ENCODE data around the gene TSPEAR.

TSPEAR gene

DNA sequence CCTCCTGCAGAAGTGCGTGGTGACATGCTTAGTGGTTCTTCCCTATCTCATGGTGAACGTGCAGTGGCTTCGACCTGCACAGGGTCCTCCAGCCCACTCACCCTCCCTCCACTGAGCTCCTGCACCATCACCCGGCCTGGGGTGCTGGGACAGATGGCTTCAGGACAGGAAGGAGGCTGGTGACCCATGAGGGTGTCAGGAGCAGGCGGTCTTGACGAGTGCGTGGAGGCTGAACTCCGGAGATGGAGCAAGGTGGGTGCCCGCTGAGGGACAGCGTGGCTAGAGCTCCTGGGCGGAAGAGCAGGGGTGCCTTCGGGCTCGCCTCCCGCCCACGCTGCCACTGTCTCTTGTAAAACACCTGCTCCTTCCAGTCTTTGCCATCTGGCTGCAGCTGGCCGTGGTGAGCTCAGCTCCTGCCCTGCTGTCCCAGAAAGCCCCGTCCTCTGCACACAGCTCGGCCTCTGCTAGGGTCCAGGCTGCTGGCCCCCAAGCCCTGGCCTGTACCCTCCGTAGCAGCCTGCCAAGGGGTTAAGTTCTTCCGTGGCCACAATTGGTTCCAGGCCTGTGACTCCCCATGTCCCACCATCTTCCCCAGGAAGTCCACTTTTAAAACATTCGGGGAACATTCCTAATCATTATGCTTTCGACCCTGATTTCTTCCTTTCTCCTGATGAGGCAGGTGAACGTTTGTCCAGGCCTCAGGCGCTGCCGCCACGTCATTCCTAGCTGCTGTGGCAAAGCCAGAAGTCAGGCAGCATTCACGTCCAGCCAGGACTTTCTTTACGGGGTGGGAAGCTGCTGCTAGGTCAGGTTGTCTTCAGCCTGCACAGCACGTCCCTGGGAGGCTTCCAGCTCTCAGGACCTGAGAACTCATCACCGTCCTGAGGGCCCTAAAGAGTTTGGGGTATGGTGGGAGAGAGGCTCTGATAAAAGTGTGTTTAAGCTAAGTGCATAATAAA lies 179.5 kb downstream of the TSPEAR start:
- in situ Hi-C loops (cut with MboI; ENCODE audit: low sequenced_read_pairs, unreplicated experiment), result no loop called here
- TF ChIP-seq, protein P1, sequence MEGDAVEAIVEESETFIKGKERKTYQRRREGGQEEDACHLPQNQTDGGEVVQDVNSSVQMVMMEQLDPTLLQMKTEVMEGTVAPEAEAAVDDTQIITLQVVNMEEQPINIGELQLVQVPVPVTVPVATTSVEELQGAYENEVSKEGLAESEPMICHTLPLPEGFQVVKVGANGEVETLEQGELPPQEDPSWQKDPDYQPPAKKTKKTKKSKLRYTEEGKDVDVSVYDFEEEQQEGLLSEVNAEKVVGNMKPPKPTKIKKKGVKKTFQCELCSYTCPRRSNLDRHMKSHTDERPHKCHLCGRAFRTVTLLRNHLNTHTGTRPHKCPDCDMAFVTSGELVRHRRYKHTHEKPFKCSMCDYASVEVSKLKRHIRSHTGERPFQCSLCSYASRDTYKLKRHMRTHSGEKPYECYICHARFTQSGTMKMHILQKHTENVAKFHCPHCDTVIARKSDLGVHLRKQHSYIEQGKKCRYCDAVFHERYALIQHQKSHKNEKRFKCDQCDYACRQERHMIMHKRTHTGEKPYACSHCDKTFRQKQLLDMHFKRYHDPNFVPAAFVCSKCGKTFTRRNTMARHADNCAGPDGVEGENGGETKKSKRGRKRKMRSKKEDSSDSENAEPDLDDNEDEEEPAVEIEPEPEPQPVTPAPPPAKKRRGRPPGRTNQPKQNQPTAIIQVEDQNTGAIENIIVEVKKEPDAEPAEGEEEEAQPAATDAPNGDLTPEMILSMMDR (IDR thresholded peaks at IDR 0.05; ENCODE audit: borderline replicate concordance, control extremely low read depth, extremely low read depth, insufficient read depth, missing control alignments), result no peak
- DNase-seq (ENCODE audit: low spot score), result peak; percentile 18

DNA sequence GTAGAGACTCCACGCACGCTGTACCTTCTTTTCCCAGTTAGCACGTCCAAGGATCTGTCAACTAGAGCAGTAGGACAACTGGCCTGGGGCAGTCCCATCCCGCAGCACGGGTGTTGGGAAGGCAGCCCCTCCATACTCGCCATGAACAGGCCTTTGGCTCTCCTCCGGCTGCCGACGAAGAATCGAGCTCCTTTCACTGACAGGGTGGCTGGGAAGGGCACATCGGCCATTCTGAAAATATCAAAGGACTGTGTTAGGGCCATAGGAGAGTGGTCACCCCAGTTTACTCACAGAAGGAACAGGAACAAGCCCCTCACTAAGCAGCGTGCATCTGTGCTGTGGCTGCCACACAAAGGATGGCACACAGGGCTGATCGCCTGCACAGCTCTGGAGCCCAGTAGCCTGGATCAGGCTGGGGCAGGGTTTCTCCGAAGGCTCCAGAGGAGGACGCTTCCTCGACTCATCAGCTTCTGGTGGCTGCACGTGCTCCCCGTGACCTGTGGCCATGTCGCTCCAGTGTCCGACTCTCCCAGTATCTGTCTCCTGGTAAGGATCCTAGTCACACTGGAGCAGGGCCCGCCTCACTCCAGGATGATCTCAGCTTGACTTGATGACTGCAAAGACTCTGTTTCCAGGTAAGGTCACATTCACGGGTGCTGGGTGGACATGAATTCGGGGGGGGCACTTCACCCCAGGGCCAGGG lies 180.3 kb downstream of the TSPEAR start:
- TF ChIP-seq, protein P1 (IDR thresholded peaks at IDR 0.05; ENCODE audit: borderline replicate concordance, control extremely low read depth, extremely low read depth, insufficient read depth, missing control alignments), result no peak
- in situ Hi-C loops (cut with MboI; ENCODE audit: low sequenced_read_pairs, unreplicated experiment), result no loop called here
- no peak for DNase-seq (ENCODE audit: low spot score)

DNA sequence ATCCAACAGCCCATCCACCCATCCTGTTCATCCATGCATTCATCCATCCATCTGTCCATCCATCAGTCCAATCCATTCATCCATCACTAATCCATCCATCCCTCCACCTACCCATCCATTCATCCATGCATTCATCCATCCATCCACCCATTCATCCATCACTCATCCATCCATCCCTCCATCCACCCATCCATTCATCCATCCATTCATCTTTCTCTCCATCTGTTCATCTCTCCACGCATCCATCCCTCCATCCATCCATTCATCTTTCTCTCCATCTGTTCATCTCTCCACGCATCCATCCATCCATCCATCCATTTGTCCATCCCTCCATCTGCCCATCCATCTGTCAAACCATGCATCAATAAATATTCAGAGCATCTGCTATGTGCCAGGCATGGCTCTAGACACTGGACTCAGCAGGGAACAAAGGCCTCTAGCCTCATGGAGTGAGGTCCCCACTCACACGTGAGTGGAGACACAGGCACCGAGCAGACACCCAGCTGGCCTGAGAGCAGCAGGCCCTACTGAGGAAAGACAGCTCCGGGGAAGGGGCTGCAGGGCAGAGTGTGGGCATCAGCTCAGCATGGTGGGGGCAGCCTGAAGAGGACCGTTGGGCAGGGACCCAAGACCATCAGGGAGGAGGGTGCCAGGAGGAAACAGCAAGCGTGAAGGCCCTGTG lies 181.0 kb downstream of the TSPEAR start:
- in situ Hi-C loops (cut with MboI; ENCODE audit: low sequenced_read_pairs, unreplicated experiment), result no loop called here
- DNase-seq (ENCODE audit: low spot score), result peak; percentile 18
- TF ChIP-seq, protein P1 (IDR thresholded peaks at IDR 0.05; ENCODE audit: borderline replicate concordance, control extremely low read depth, extremely low read depth, insufficient read depth, missing control alignments), result no peak

DNA sequence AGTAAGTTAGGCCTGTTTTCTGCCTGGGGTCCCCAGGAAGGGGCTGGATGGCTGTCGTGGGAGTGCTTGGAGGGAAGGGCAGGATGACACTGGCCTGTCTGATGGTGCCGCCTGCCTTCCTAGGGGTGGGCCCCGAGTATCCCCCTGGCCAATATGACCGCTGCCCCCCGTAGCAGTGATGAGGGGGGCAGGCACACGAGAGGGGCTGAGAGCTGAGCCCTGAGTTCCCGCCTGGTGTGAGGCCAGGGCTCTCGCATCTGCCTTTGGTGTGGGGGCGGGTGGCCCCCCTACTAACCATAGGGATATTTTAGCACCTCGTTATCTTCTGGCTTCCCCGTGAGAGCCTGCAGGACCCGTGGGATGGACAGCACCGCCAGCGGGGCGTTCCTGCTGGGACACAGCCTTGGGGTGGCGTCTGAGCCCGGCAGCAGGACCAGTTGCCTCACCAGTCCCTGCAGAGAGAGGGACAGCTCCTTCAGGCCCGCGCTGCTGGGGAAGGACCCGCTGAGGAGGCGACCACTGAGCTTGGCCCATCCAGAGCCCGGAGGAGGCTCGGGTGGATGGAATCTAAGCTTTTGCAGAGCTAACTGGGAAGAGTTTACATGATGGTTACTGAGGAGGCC lies 181.8 kb downstream of the TSPEAR start:
- TF ChIP-seq, protein P1 (IDR thresholded peaks at IDR 0.05; ENCODE audit: borderline replicate concordance, control extremely low read depth, extremely low read depth, insufficient read depth, missing control alignments), result no peak
- DNase-seq (ENCODE audit: low spot score), result peak; percentile 35
- in situ Hi-C loops (cut with MboI; ENCODE audit: low sequenced_read_pairs, unreplicated experiment), result no loop called here

DNA sequence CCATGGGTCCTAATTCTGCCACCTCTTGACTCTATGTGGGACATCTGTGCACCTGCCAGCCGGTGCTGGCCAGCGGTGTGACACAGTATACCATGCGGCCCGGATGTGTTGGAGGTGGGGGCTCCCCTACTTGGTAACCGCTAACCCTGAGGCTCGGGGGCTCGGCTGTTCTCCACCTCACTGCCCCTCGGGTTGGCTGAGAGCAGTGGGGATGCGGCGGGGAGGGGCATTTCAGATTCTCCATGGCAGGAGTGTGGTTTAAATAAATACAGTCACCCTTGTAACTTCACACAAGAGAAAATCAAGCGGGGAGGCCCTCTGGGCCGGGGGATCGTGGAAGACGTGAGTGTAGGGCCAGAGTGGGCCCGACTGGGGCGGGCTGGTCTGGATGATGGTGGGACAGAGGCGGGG lies 182.4 kb downstream of the TSPEAR start:
- in situ Hi-C loops (cut with MboI; ENCODE audit: low sequenced_read_pairs, unreplicated experiment), result no loop called here
- TF ChIP-seq, protein P1 (IDR thresholded peaks at IDR 0.05; ENCODE audit: borderline replicate concordance, control extremely low read depth, extremely low read depth, insufficient read depth, missing control alignments), result no peak
- no peak for DNase-seq (ENCODE audit: low spot score)

DNA sequence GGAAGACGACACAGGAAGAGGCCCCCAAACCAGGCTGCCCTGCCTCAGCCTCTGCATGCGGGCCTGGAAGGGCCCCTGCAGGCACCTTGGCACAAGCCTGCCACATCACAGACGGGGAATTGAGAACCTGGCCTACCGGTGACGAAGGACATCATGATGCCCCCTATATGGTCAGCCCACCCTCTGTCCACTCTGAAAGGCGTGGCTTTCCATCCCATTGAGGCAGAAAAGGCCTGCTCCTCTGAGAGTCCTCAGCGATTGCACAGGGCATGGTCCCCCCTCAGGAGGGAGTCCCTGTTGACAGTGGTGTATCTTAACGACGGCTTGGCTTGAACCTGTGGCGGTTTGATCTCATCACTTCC lies 182.8 kb downstream of the TSPEAR start:
- in situ Hi-C loops (cut with MboI; ENCODE audit: low sequenced_read_pairs, unreplicated experiment), result no loop called here
- TF ChIP-seq, protein P1 (IDR thresholded peaks at IDR 0.05; ENCODE audit: borderline replicate concordance, control extremely low read depth, extremely low read depth, insufficient read depth, missing control alignments), result no peak
- DNase-seq (ENCODE audit: low spot score), result no peak

Measured in GM13976 (cell line).